Colonic mucosa (tissue), 4 donors: ENCODE measurements around the gene RIMBP2. TPM values are rescaled to one million over a fixed set of nuclear protein-coding genes. Genes with fewer than 3 reads are reported as not detected.

ENCODE experiments used
- DNase-seq: peaks from one replicate; pipeline ENCODE4 v3.0.0-alpha.2; 2020
- H3K27ac ChIP-seq: fragments of 200-600 bp; one replicate; pipeline ENCODE4 v1.8.0; 2021
- H3K27me3 ChIP-seq: fragments of 200-600 bp; one replicate; pipeline ENCODE4 v1.8.0; 2021
- H3K36me3 ChIP-seq: fragments of 200-600 bp; one replicate; pipeline ENCODE4 v1.8.0; 2021
- H3K4me1 ChIP-seq: fragments of 200-600 bp; one replicate; pipeline ENCODE4 v1.8.0; 2021; ENCODE audit warnings: mild to moderate bottlenecking
- H3K4me3 ChIP-seq: fragments of 200-600 bp; one replicate; pipeline ENCODE4 v1.8.0; 2021
- H3K9ac ChIP-seq, 2 donors: one replicate each; pipeline ENCODE4 v1.7.0; 2013; ENCODE audit warnings: control low read depth in 2 of 2, low read depth in 2 of 2, low read length in 2 of 2
- H3K9me3 ChIP-seq: fragments of 200-600 bp; one replicate; pipeline ENCODE4 v1.8.0; 2021
- CTCF ChIP-seq: fragments of 200-600 bp; IDR thresholded peaks from one replicate; pipeline ENCODE4 v1.8.0; 2022; ENCODE audit warnings: antibody characterized with exemption, mild to moderate bottlenecking
- intact Hi-C: fragments of 100-400 bp; cut with DNase I; formaldehyde crosslinking; loops from one replicate; pipeline ENCODE4 v1.14.1; 2022
- total RNA-seq, 2 donors: library from RNA; stranded (reverse); fragmentation: NEBNext Ultra II Directional in 1 of 2; extraction: Animal tissue kit (Norgen Biotek cat#: 25700) in 1 of 2; gene quantifications; one replicate each; pipeline ENCODE4 v1.2.1, GENCODE V29; 2021
- donor health status: healthy.
- donor health status: DM: no; HTN: no; CAD: no.
- donor health status: DM: no; HTN: no; CAD: no.

The RIMBP2 gene
- total RNA-seq, 2 donors from 2014 or later = 4.8 to 5.6 TPM

GRCh38 chr12:130707571-130707891, 8.6 kb downstream of the RIMBP2 start:
- Histone ChIP-seq H3K4me1 (no peaks in the 10 kb centered on the region), H3K9me3 (no peaks in the 10 kb centered on the region), H3K9ac (no peak overlapping the region), H3K27ac (no peak overlapping the region), H3K36me3 (no peaks in the 10 kb centered on the region), H3K4me3 (no peak overlapping the region), H3K27me3 (no peaks in the 10 kb centered on the region)
- TF ChIP-seq CTCF = no peak
- no peak for DNase-seq
- intact Hi-C loops = no loop called here

GRCh38 chr12:130706885-130707570, 9.1 kb downstream of the RIMBP2 start:
- Histone ChIP-seq H3K4me1 (no peaks in the 10 kb centered on the region), H3K4me3 (no peak overlapping the region), H3K27ac (no peak overlapping the region), H3K36me3 (no peaks in the 10 kb centered on the region), H3K27me3 (no peaks in the 10 kb centered on the region), H3K9ac (no peak overlapping the region), H3K9me3 (no peaks in the 10 kb centered on the region)
- TF ChIP-seq CTCF = no peak
- intact Hi-C loops = no loop called here
- no peak for DNase-seq

GRCh38 chr12:130706311-130706710, 9.8 kb downstream of the RIMBP2 start:
- no peak overlapping the region for H3K9ac ChIP-seq
- DNase-seq = no peak
- H3K27me3 ChIP-seq = no peaks in the 10 kb centered on the region
- H3K4me3 ChIP-seq = no peak overlapping the region
- no peaks in the 10 kb centered on the region for H3K4me1 ChIP-seq
- intact Hi-C loops = no loop called here
- no peak overlapping the region for H3K27ac ChIP-seq
- H3K9me3 ChIP-seq = no peaks in the 10 kb centered on the region
- no peak for TF ChIP-seq CTCF
- H3K36me3 ChIP-seq = no peaks in the 10 kb centered on the region

- no peak for DNase-seq
- Histone ChIP-seq H3K27ac (no peak overlapping the region), H3K9me3 (no peaks in the 10 kb centered on the region), H3K27me3 (no peaks in the 10 kb centered on the region), H3K9ac (no peak overlapping the region), H3K36me3 (no peaks in the 10 kb centered on the region), H3K4me1 (no peaks in the 10 kb centered on the region), H3K4me3 (no peak overlapping the region)
- intact Hi-C loops = no loop called here
- no peak for TF ChIP-seq CTCF
These were observed 10.8 kb downstream of the RIMBP2 start for GRCh38 chr12:130705178-130705822.

- intact Hi-C loops = no loop called here
- no peak overlapping the region for H3K4me3 ChIP-seq
These were observed 11.5 kb downstream of the RIMBP2 start for GRCh38 chr12:130704606-130705005.

More at GRCh38 chr12:130704606-130705005, 11.5 kb downstream of the RIMBP2 start:
- Histone ChIP-seq H3K36me3 (no peaks in the 10 kb centered on the region), H3K27ac (no peak overlapping the region), H3K27me3 (no peaks in the 10 kb centered on the region), H3K9me3 (no peaks in the 10 kb centered on the region), H3K4me1 (no peaks in the 10 kb centered on the region), H3K9ac (no peak overlapping the region)
- DNase-seq = no peak
- TF ChIP-seq CTCF = no peak
